Activated CD4-positive, alpha-beta T cell treated with anti-CD3 and anti-CD28 coated beads for 48 hours (primary cell): ENCODE results near the gene MAPK10.

ENCODE experiments used
- DNase-seq: peaks from one replicate; pipeline ENCODE4 v3.0.0-alpha.2; 2020

Gene MAPK10

DNA sequence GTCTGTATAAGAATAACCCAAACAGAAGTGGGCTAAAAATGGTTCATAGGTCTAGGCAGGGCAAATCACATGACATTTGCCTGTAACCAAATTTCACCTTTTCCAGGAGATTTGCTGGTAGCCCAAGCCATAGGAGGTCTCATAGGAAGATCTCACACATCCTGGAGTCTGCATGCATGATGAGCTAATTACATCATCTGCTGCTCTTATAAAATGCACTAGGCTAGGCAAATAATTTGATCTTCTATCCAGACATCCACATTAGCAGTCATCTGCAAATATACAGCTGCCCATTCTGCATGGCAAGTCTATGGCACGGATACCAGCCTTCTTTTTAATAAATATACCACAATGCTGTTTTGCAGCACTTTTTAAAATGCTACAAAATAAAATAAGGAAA lies 87.2 kb downstream of the MAPK10 start:
- DNase-seq, result no peak

DNA sequence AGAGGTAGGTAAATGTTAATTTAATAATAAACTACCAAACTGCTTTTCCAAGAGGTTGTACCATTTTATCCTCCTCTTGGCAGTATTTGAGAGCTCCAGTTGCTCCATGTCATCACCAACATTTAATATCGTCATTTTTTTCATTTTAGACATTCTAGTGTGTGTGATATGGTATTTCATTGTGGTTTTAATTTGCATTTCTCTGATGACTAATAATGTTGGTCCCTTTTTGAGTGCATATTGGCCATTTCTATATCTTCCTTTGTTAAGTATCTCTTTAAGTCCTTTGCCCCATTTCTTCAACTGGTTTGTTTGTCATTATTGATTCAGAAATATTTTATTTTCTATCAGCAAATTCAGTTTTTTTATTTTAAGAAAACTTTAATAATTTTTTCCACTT lies 88.8 kb downstream of the MAPK10 start:
- DNase-seq, result no peak

DNA sequence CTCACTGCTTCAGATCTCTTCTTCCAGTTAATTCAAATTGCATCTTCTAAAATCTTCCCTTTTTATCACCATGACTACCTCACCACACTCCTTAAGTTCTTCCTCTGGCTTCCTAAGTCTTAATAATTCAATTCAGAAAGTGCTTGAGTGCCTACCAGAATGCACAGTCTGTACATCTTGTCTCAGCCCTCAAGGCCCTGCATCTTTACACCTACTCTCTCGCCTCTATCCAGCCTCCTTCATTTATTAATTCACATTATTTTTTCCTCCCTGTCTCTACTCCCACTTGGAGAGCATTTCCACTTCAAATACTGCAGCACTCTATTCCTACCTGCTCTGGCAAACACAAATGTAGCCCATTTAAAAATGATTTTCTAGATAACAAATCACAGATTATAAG lies 90.5 kb downstream of the MAPK10 start:
- DNase-seq, result no peak

DNA sequence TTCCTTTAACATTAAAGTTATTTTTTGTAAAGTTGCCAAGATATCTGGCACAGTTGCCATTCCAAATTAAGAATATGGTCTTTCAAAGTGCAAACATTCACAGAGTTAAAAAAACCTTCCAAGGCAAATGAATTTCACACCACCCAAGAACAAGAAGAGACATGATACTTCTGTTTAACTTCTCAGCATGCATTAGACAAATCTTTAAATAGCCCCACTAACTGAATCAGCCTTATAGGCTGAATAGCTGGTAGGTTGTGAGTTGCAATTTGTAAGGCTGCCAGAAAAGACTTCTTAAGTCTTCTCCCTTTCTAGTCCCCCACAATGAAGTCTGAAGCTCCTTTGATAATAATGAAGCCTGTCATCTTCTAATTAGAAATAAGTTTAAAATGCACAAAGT lies 95.6 kb downstream of the MAPK10 start:
- no peak for DNase-seq

DNA sequence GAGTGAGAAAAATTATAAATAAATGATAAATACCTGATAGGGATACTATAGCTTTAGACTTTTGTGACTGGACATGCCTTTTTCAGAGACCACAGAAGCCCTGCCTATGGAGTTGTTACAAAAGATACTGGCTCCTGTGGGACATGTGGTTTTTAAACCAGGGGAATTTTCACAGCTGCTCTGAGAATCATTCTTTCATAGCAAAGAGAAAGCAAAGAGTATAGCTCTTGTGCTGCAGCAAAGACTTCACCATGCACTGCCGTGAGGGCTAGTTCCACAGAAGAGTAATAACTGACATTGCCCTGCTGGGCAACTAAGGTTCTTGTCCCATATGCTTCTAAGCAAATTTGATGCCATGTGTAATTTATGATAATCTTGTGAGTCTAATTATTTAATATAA lies 98.2 kb downstream of the MAPK10 start:
- DNase-seq, result no peak

DNA sequence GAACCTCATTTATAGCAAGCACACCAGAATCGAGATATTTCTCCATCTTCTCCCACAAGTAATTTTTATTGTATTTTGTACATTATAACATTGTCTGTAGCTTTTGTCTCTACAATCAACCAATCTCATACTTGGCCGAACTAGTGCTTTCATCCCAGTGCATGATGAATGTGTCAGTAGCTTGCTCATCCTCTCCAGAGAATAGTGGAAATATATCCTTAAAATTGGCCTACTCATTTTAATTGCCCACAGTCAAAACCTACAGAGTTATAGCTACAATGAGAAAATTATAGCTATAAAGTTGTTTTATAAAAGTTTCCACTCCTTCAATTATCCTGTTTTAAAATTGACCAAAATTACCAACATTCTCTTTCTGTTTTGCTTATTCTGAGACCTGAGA lies 103.8 kb downstream of the MAPK10 start:
- no peak for DNase-seq

DNA sequence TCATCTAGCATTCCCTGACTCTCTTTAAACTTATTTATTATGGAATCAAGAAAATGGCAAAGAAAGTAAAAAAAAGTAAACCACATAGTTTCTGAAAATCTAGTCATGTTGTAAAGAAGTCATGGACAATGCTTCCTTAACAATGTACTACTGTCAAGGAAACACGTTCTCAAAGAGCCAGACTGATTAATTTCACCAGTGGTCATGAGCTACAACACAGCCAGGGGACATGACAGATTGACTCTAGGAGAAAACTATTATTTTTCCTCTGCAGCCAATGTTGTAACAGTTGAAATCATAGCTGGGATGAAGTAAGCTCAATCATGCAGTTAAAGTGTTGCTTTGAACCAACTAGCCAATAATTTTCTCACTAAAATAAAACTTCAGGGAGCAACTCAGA lies 109.2 kb downstream of the MAPK10 start:
- no peak for DNase-seq

DNA sequence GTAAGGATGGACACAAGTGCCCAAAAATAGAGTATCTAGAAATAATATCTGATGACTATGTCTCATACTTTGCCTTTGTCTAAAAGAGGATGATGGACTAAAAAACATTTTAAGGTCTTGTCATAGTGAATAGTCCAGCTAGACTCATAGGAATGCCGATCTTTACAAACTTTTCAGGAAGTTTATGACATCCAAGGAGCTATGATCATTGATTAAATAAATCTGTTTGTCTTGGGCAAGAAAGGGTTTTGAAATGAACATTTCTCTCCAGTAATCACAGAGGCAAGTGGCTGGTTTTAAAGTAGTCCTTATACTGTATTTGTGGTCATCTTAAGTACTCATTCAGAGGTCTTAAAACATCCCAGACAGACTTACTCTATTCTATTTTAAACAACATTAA lies 109.8 kb downstream of the MAPK10 start:
- no peak for DNase-seq

DNA sequence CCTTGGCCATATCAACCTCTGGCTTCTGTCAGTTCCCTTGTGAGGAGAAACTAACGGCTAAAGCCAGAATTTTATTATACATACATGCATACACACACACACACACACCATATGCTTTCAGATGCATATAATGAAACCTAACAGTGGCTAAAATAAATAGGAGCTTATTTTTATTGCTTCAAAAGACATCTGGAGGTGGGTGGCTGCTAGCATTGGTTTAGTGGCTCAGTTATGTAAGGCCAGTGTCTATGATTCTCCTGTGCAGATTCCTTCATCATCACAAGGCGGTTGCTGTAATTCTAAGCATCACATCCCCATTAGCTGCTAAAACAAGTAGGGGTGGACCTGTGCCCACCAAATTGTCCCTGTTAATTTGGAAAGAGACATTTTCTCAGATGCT lies 110.8 kb downstream of the MAPK10 start:
- DNase-seq, result no peak

DNA sequence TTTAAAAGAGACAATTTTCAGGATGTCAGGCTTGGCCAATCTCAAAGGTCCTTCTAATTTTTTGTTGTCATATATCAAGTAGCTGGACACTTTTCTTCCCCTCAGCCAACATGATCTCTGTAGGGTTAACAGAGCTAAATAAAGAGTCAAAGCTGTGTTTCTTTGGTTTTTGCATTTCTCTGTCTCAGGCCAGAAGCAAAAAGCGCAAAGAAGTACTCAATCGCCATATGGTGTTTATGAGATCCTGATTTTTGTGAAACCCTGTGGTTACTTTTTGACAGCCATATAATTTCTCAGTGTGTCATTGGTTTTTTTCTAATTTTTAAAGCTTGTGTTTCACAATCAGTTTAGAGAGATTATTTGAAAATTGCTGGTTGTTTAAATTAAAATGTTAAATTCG lies 111.9 kb downstream of the MAPK10 start:
- no peak for DNase-seq

DNA sequence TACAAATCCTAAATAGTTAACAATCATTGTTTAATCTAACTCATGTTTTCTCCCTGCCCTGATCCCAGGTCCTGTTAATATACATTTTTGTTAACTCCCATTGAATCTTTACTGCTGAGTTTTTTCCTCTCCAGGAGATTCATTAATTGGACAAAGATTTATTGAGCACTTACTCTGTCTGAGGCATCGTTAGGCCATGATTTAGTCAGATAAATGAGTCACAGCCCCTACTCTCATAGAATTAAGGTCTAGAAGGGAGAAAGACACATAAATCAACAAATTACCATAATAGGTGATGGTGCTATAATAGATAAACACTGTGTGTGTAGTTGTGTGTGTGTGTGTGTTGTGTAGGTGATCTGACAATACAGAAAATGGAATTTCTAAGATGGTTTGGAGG lies 112.5 kb downstream of the MAPK10 start:
- DNase-seq, result no peak

DNA sequence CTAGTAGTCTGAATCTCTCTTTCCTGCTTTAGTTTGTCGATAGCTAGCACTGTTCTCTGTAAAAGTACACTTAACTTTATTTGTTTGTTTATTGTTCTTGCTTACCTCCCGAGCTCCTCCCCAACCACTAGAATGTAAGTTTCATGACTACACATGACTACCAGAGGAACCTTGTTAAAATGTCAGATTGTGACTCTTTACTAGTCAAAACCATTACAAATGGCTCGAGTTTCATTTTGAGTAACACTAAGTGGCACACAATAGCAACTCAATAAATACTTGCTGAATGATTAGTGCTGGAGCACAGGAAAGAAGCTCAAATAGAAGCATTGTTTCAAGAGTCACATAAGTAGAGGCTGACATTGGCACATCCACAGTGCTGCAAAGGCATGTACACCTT lies 116.1 kb downstream of the MAPK10 start:
- no peak for DNase-seq

DNA sequence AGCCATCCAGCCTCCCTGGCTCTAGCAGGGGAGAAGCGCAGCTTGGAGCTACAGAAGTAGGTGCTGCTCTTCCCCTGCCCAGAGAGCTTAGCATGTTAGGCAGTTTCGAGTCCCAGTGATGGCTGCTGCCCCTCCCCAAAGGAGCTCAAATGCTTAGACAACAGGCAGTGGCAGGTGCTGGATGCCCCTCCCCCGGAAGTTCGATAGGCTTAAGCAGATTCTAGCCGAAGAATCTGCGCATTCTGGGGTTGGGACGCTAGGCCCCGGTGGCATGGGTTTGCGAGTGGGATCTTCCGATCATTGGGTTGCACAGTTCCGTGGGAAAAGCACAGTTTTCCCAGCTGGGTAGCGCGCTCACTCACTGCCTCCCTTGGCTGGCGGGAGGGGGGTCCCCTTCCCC lies 117.2 kb downstream of the MAPK10 start:
- no peak for DNase-seq

DNA sequence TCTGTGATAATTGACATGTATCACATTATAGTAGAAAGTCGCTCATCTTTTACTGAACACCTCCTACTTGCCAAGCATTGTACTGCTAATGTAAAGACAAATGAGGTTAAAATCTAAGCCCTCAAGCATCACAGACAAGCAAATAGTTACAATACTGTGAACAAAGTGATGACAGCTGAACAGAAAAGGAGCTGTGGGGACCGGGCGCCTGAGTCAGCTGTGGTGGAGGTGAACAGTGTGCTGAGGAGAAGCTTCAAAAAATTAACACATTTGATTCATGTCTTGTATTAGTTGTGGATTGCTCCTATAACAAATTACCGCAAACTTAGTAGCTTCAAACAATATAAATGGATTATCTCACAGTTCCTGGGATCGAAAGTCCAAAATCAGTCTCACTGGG lies 124.3 kb downstream of the MAPK10 start:
- DNase-seq, result no peak

DNA sequence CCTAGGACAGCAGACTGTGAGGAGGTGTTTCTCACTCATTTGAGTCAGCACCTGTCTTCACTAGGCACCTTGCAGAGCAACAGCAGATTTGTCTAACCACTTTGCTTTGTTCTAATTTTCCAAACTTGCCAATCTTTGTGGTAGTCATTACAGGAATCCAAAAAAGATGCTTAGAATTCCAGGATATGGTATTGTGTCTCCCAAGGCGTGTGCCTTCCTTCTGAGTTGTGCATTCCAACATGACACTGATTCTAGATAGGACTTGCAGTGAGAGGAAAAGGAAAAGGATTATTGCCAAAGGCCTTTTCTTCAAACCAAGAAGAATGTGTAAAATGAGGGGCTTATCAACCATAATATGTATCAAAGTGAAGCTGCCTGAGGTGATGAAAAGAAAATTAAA lies 126.2 kb downstream of the MAPK10 start:
- no peak for DNase-seq

DNA sequence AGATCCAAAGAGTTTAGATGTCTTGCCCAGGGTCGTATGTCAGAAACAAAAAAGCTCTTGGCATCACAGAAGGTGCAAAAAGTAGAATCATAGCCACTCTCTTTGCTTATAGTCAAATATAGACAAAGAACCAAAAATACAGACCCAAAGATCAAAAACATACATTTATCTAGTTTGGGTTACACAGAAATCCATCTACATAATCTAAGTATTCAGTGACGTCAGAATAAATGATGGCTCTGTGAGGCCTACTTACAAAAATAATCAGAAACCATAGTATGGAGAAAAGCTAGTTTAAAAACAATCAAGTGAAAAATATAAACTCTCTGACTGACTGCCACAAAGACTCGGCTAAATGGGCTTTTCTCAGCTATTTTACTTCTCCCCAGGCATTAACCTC lies 126.8 kb downstream of the MAPK10 start:
- no peak for DNase-seq

DNA sequence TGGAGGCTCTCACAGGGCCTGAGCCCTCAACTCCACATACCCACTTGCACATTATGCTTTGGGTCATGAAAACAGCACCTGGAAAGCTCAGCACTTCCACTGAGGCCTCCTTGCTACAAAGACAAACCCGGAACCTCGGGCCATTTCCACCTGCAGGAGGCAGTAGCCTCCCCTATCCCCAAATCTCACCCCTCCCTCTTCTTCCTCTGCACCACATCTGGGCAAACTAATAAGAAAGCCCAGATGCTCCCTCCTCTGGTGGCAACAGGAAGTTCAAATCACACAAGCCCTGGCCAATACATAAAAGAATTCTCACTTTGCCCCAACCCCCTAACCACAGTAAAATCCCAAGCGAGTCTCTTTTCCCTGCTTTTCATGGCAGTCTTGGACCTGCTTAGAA lies 136.4 kb downstream of the MAPK10 start:
- peak; percentile 3 for DNase-seq

DNA sequence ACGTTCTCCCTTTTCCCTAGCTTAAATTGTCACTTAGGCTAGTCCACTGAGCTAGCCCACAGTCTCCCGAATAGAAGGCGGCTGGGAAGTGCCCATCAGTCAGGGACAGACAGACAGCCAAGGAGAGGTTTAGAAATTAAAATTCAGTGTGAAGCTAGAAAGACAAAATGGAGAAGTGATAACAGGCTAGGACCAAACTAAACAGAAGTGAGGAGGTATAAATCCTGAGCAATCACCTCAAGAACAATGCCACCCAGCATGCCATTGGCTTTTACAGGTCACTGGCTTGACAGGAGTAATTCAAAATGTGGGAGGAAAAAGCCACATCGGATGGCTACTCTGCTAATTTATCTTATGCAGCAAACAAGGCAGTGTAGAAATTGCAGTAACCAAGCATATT lies 138.9 kb downstream of the MAPK10 start:
- no peak for DNase-seq

DNA sequence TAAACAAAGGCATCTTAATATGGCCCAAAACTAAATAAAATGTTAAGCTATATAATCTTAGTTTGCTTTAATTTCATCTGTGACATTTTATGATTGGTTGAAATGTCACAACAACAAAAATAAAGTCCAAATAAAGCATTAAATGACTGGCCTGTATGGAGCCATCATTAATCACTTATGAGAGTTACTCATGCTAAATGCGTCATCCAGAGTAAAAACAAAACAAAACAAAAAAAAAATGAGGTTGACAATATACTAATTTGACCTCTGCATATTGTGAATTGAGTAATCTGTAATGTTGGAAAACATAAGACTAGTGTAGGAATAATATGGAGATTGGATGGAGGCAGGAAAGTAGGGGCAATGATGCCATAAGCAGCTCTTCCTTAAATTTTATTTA lies 139.7 kb downstream of the MAPK10 start:
- DNase-seq, result no peak

DNA sequence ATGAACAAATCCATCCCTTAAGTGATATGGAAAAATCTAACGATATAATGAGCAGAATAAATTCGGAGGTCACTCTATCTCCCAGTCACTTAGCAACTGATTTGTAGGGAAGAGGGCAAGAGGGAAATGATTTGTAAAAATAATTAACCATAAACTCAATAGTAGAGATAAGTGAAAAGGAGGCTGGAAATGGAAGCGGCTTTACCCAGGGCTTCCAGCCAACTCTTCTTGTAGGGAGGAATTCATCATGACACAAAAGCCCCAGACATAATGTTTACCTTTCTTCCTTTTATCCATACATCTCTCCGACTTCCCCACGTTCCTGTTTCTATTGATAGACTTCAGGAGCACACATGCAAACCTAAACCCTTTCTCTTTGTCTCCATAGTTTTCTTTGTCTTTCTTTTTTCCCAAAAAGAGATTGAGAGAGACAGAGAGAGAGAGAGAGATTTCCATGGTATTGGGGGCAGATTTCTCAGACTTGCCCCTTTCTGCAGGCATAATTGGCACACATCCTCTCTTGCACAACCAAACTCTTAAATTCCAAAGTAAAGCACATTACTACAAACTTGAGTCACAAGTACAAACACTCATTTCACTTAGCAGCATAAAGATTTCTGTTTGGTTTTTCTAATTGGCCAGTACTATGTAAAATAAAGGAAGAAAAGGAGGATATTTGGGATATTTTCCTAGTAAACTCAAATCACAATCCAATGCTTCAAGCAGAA lies 140.9 kb downstream of the MAPK10 start:
- no peak for DNase-seq

DNA sequence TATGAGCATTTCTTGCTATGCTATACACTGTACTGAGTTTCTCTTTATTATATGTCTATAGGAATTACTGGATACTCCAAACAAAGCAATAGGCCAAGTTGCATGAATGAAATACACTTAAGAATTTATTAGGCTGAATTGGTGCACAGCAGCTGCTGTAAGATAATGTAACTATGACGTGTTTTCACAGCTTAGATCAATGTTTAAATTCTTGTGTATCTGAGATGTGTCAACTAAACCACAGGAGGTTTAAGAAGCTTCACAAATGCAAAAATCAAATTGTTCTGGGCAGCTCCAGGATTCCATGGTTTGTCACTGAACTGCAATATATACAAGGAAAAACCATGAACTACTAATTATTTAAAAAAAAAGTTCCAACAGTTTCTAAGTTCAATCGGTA lies 156.7 kb downstream of the MAPK10 start:
- no peak for DNase-seq

DNA sequence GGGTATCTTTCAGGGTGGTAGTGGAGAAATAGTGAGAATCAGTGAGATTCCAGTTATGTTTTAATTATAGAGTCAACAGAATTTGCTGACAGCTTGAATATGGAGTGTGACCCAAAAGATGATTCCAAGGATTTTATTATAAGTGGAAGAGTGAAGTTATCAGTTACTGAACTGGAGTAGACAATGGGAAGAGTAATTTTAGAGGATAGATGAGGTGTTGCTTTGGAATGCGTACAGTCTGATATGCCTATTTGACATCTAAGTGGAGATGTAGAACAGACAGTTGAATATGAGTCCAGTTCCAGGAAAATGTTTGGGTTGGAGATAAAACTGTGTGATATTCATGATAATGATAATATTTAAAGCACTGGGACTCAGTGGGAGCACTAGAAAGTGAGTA lies 174.2 kb downstream of the MAPK10 start:
- DNase-seq, result no peak

DNA sequence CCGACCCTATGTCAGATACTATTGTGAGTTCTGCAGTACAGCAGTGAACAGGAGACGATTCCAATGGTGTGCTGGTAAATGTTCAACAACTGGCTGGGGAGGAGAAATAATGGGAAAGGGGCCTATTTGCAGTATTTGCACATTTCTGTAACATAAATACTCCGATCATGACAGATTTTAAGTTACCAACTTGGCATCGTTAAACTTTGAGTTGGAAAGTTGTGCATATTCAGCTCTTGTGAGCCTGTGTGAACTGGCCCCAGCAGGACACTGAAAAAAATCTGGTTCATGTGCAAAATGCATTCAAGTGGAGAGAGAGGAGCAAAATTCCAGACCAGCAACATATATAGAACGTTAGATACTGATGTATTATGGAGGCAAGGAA lies 175.0 kb downstream of the MAPK10 start:
- DNase-seq, result no peak

DNA sequence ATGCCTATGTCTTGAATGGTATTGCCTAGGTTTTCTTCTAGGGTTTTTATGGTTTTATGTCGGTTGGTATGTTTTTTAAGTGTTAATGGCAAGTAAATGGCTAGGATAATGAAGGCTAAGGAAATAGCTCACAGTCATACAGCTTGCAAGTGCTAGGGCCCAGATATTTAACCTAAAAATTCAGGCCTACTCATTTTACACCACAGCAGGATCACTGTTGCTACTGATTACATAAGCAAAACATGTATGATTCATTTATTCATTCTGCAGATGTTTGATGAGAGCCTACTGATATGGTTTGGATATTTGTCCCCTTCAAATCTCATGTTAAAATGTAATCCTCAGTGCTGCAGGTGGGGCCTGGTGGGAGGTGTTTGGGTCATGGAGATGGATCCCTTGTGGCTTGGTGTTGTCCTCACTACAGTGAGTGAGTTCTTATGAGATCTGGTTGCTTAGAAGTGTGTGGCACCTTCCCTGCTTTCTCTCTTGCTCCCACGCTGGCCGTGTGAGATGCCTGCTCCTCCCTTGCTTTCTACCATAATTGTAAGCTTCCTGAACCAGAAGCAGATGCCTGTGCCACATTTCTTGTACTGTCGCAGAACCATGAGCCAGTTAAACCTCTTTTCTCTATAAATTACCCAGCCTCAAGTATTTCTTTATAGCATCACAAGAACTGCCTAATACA lies 175.5 kb downstream of the MAPK10 start:
- DNase-seq, result no peak

DNA sequence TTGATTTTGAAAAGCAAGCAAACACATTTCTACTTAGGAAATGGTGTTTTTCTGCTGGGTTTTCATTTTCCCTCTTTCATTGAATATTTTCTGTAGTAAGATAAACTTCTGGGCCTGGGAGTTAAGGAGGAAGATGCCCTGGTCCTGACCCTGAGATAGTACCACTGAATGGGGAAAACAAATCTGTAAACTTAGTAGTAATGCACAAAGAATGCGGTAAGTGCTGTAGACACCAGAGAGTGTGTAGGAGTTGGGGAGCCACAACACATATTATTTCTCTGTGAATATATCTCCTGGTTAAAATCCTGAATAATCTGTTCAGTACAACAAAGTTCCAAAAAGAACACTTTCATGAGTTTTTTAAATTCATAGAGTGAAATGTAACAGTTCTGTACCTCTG lies 178.3 kb downstream of the MAPK10 start:
- DNase-seq, result no peak
